Activated CD4-positive, CD25-positive, alpha-beta regulatory T cell treated with anti-CD3 and anti-CD28 coated beads, Interleukin-2, amount 50 U/mL, for 16 hours (primary cell): ENCODE measurements around the gene GPX1.
"Not testable (repeated sequence)": the region's sequence is repeated elsewhere in the genome, so short reads cannot be mapped to it uniquely, and the experiment has no call there.

ENCODE experiments used
- DNase-seq: peaks from one replicate; pipeline ENCODE4 v3.0.0-alpha.2; 2020; ENCODE audit warnings: low read depth, low spot score

The GPX1 gene

DNA sequence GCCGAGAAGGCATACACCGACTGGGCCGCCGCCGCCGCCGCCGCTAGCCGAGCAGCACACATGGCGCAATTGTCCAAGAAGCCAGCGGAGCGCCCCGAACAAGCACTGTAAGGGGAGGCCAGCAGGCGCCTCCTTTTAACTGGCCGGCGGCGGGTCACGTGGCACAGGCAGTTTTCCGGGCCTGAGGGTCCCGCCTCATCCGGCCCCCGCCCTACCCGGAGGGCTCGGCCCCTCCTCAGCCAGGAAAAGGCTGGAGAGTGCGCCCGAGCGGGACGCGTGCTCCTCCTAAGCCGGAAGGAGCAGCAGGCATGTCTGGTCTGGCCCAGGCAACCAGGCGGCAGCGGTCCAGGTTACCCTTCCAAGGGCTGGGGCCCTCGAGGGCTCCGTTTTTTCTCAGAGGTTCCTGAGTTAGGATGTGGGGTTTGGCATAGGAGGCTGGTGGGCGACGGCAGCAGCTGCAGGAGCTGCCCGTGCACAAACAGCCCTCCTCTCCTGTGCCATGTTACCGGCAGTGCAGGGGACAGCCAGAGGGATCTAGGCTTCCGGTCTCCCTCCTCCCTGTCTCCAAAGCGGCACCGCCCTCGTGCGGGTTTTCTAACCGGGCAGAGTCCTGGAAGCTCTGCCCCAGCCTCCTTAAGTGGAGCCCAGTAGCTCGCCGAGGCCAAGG is at the start of gene GPX1:
Gene GPX1, minus strand, starts transcription at position 137 of the 667 bp plus-strand sequence. Its CDS starts 75 bp downstream, at position 62.
- DNase-seq, result peak; percentile 51

DNA sequence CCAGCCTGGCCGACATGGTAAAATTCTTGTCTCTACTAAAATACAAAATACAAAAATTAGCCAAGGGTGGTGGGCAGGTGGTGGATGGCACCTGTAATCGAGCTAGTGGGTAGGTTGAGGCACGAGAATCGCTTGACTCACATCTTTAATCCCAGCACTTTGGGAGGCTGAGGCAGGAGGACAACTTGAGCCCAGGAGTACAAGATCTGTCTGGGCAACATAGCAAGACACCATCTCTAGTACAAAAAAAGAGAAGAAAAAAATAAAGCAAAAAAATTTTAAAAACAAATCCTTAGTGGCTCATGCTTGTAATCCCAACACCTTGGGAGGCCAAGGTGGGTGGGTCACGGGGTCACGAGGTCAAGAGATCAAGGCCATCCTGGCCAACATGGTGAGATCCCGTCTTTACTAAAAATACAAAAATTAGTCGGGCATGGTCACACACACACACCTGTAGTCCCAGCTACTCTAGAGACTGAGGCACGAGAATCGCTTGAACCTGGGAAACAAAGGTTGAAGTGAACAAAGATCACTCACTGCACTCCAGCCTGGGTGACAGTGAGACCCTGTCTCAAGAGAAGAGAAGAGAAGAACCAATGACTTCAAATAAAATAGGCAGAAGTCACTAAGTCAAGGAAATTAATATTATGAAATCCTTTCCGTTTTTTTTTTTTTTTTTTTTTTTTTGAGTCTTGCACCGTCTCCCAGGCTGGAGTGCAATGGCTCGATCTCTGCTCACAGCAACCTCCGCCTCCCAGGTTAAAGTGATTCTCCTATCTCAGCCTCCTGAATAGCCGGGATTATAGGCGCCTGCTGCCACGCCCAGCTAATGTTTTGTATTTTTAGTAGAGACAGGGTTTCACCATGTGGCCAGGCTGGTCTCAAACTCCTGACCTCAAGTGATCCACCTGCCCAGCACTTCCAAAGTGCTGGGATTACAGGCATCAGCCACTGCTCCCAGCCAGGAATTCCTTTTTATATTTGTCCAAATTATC is 48.7 kb upstream of the GPX1 start:
- no peak for DNase-seq

- DNase-seq, result not testable (repeated sequence)
These were observed 47.4 kb upstream of the GPX1 start for GRCh38 chr3:49405570-49405969.

DNA sequence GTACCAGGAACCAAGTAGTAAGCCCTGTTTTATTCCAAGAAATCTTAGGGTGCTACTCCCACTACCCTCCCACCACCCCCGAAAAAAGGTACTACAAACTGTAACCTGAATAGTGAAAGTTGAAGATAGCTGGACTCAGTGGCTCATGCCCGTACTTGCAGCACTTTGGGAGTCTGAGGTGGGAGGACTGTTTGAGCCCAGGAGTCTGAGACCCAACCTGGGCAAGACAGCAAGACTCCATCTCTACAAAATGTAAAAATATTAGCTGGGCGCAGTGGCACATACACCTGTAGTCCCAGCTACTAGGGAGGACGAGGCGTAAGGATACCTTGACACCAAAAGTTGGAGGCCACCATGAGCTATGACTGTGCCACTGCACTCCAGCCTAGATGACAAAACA is 45.7 kb upstream of the GPX1 start:
- no peak for DNase-seq

DNA sequence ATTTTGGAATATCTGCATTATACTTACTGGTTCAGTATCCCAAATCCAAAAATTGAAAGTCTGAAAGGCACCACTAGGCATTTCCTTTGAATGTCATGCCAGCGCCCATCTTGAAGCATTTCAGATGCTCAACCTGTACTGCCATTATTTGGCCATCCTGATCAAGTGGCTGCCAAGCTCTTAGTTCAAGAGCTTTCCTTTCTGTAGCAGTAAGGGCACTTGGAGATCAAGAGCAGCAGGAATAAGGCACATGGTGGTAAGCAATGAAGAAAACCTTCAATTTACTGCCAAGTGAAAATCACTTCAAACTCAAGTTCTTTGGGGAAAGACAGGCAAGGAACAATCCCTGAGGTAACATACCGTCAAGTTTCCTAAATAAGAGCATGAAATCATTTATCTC is 43.6 kb upstream of the GPX1 start:
- DNase-seq, result no peak

DNA sequence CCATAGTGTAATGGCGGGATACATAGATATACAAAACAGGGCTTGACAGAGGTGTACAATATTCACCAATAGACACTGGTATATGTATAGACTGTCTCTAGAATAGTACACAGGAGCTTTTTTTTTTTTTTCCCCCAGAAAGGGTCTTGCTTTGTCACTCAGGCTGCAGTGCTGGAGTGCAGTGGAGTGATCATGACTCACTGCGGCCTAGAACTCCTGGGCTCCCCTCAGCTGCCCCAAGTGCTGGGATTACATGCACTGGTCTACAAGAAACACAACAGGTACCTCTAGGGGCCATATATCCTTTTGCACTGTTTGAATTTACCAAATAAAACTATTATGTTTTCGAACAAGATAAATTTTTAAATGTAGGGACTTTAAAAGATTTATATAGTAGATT is 41.3 kb upstream of the GPX1 start:
- DNase-seq, result no peak

- no peak for DNase-seq
These were observed 39.3 kb upstream of the GPX1 start for GRCh38 chr3:49397470-49397869.

DNA sequence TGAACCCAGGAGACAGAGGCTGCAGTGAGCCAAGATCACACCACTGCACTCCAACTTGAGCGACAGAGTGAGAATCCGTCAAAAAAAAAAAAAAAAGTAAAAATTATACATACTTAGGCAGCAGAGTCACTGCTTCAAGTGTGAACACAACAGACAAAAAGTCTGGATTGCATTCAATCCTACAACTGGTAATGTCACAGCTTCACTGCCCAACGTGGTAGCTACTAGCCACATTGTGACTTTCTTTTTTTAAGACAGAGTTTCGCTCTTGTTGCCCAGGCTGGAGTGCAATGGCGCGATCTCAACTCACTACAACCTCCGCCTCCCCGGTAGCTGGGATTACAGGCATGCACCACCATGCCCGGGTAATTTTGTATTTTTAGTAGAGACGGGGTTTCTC is 33.2 kb upstream of the GPX1 start:
- not testable (repeated sequence) for DNase-seq

- DNase-seq, result no peak
These were observed 31.1 kb upstream of the GPX1 start for GRCh38 chr3:49389297-49389696.

DNA sequence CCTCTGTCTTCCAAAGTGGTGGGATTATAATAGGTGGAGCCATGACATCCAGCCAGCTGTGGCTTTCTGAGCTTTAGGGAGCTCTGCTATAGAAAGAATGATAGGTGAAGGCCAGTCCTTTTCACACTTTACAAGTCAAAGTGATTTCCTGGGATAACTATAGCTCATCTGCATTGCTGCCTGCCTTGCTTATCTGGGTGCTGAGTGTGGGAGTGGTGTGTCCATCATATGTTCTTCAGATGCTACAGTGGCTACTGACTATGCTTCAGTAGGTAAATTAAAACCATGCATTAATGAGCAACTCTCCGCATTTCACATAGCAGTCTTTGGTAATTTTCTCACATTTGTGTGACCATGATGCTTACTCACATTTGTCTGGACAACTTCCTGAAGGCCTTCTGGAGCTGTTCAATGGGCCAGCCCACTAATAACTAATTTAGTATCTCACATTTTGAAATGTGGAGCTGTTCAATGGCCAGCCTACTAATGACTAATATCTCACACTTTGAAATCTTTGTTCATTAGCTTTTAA is 30.2 kb upstream of the GPX1 start:
- DNase-seq, result no peak

DNA sequence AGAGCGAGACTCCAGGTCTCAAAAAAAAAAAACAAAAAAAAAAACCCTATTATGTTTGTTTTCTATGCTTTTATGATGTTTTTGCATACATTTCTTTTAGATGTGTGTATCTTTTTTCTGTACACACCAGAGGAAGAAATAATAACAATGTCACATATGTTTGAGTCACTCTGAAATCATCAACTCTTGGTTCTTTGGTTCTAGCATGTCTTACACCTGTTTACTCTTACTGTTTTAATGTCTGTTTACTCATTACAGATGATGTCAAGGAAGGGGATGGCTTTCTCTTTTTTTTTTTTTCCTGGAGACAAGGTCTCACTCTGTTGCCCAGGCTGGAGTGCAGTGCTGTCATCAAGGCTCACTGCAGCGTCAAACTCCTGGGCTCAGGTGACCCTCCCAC is 29.6 kb upstream of the GPX1 start:
- no peak for DNase-seq

DNA sequence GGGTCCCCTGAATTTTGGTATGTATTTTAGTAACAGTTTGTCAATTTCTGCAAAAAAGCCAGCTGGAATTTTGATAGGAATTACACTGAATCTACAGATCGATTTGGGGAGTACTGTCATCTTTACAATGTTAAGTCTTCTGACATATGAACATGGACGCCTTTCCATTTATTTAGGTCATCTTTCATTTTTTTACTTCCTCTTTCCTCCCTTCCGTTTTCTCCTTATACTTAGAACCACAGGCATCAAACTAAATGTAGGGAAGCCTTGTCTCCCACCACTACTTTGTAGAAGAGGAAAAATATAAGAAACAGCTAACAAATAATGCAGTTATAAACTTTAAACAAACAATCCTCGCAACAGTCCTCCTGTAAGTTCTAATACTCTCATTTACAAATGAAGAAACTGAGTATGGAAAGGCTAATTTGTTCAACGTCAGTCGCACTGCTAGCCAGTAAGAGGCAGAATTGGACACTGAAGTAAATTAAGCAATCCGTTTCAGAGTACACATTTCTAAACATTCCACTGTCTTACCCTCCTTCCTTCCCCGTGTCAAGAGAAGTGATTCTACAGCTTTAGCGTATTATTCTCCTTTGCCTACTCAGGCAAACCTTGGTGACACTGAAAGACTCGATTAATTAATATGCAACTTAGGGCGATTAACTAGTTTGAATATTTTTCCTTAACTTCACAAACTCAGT is 28.1 kb upstream of the GPX1 start:
- no peak for DNase-seq

DNA sequence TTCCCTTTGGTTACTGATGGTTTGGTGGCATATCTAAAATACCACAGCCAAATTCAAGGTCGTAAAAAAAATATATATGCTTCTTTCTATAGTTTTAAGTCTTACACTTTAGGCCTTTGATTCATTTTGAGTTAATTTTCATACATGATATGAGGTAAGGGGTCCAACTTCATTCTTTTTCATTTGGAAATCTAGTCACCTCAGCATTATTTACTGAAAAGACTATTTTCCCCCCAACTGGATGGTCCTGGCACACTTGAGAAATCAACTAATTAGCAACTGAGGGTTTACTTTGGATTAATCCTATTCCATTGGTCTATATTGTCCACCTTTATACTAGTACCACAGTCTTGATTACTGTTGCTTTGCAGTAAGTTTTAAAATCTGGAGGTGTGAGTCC is 27.5 kb upstream of the GPX1 start:
- no peak for DNase-seq

- DNase-seq, result no peak
These were observed 25.2 kb upstream of the GPX1 start for GRCh38 chr3:49383387-49383786.

DNA sequence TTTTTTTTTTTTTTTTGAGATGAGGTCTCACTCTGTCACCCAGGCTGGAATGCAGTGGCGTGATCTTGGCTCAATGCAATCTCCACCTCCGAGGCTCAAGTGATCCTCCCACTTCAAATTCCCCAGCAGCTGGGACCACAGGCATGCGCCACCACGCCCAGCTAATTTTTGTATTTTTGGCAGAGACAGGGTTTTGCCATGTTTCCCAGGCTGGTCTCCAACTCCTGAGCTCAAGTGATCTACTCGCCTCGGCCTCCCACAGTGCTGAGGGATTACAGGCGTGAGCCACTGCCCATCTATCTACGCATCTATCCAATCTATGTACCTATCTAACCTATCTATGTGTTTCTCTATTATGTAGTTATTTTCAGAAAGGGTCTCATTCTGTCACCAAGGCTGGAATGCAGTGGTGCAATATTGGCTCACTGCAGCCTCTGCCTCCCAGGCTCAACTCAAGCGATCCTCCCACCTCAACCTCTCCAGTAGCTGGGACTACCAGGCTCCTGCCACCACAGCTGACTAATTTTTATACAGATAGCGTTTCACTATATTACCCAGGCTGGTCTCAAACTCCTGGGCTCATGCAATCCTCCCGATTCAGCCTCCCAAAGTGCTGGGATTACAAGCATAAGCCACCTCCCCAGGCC is 20.2 kb upstream of the GPX1 start:
- DNase-seq, result no peak

GRCh38 chr3:49377483-49377882 is 19.3 kb upstream of the GPX1 start:
- DNase-seq, result no peak

GRCh38 chr3:49371946-49372345 is 13.8 kb upstream of the GPX1 start:
- no peak for DNase-seq

DNA sequence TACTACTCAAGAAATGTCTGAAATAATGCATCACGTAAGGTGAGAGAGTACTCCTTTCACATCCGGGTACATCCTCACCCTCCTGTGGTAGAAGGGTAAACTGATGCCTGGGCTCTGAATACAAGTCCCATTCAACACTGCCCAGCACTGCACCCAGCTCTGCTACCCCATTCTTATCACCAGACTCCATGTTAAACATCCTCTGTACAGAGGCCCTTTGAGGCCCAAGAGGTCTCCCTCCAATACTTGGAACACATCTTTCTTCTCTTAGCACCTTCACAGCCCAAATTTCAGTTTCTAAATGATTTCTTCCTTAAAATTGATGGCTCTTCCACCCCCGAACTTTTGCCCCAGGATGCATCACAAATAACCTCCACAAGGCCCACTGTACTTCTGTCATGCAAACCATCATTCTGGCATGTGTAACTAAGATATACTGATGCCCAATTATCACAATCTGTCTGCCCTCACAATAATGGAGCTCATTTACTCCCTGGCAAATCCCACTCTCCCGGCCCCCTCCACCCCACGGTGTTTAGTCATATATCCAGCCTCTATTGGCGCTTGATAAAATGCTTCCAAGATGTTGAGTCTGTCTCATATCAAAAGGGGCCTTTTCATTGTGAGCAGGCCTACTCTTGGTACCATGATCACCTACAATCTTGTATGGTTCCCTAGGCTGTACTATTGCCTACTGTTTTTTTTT is 12.6 kb upstream of the GPX1 start:
- DNase-seq, result no peak

DNA sequence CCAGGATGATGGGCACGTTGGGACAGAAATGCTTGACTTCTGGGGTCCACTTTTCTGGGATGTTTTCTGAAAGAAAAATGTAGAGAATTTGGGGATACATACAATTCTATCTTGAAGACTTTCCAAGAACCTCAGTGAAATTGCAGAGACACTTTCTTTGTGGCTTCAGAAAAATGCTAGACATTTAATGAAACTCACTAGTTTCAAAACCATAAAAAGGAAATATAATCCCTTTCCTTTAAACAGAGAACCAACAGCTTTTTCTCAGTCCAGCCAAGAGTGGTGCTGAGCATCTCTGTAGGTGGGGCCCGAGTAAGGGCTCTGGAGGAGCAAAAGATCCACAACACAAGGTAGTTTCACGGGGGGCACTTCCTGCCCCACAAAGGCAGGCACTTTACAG is 4.4 kb upstream of the GPX1 start:
- DNase-seq, result no peak

- no peak for DNase-seq
These were observed 1.5 kb upstream of the GPX1 start for GRCh38 chr3:49359623-49360022.

DNA sequence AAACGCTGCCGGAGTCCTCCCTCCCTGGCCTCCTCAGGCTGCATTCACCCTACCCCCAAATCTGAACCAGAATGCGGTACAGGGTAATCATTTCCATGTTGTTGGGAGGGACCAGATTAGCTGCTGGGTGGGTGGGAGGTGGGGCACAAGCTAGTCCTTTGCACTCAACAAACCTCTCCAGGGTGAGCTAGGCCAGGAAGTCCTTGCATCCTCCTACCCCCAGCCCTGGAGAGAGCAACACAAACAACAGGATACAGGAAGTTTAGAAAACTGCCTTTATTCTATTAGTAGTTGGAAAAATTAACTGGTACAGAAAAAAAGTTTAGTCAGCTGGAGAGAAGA is 702 bp upstream of the GPX1 start:
- DNase-seq, result no peak
